GM19099 (cell line): ENCODE measurements around the gene ZNF592.

Experiments
- POLR2A ChIP-seq: IDR thresholded peaks from 3 replicates; pipeline ENCODE4 v1.6.1; 2011; ENCODE audit warnings: low read depth; ENCODE audit not compliant: insufficient read length; ENCODE audit errors: extremely low read depth

Gene ZNF592

GRCh38 chr15:84748274-84749110 is at the start of gene ZNF592:
TSS of gene ZNF592 (plus strand) at chr15:84748592. CDS start at chr15:84782676, 34,084 bp downstream.
- peak; percentile 77 for TF ChIP-seq POLR2A

GRCh38 chr15:84699538-84700191 is 48.7 kb upstream of the ZNF592 start:
- TF ChIP-seq POLR2A: no peak

GRCh38 chr15:84702961-84703482 is 45.4 kb upstream of the ZNF592 start:
- no peak for TF ChIP-seq POLR2A

GRCh38 chr15:84703808-84704207 is 44.6 kb upstream of the ZNF592 start:
- TF ChIP-seq POLR2A: no peak

GRCh38 chr15:84714372-84714771 is 34.0 kb upstream of the ZNF592 start:
- TF ChIP-seq POLR2A: no peak

GRCh38 chr15:84714821-84715220 is 33.6 kb upstream of the ZNF592 start:
- no peak for TF ChIP-seq POLR2A

GRCh38 chr15:84715441-84716035 is 32.9 kb upstream of the ZNF592 start:
- TF ChIP-seq POLR2A: no peak

GRCh38 chr15:84716036-84716732 is 32.2 kb upstream of the ZNF592 start, which contains the start of gene SEC11A:
TSS of gene SEC11A (minus strand) at chr15:84716139. CDS start at chr15:84716075, 64 bp downstream.
- peak; percentile 88 for TF ChIP-seq POLR2A

GRCh38 chr15:84721371-84721770 is 27.0 kb upstream of the ZNF592 start:
- TF ChIP-seq POLR2A: no peak

- no peak for TF ChIP-seq POLR2A
These were observed 25.8 kb upstream of the ZNF592 start for GRCh38 chr15:84722628-84723027.

- TF ChIP-seq POLR2A: no peak
These were observed 23.3 kb upstream of the ZNF592 start for GRCh38 chr15:84725001-84725491.

- no peak for TF ChIP-seq POLR2A
These were observed 21.0 kb upstream of the ZNF592 start for GRCh38 chr15:84727429-84727828.

GRCh38 chr15:84731774-84732173 is 16.6 kb upstream of the ZNF592 start:
- no peak for TF ChIP-seq POLR2A

GRCh38 chr15:84734794-84735479 is 13.5 kb upstream of the ZNF592 start:
- TF ChIP-seq POLR2A: peak; percentile 49

- no peak for TF ChIP-seq POLR2A
These were observed 12.0 kb upstream of the ZNF592 start for GRCh38 chr15:84736375-84736774.

GRCh38 chr15:84737005-84737404 is 11.4 kb upstream of the ZNF592 start:
- TF ChIP-seq POLR2A: no peak
